K562 (cell line): ENCODE data around the gene PFN3. TPM values are rescaled to one million over a fixed set of nuclear protein-coding genes. Genes with fewer than 3 reads are reported as not detected.

Source experiments
- ATAC-seq: fragments of 200-7000 bp; cut with Tn5 transposase; 3 replicates; pipeline ENCODE4 v1.9.1; 2020; ENCODE audit warnings: moderate library complexity
- BruUV-seq: library from RNA; stranded (reverse); fragments of 400-500 nt; replicated peaks from 2 replicates; lab custom pipeline; 2021; lab: Mats Ljungman, UMichigan
- CTCF ChIA-PET: fragments of 300-600 bp; formaldehyde crosslinking; extraction: SDS; loops from one replicate; lab custom pipeline; 2021; ENCODE audit warnings: low intra/inter-chr PET ratio; lab: Yijun Ruan, JAX
- POLR2A ChIA-PET: fragments of 300-600, 350-650 bp; sonication (Branson Sonifier 250); formaldehyde crosslinking; extraction: SDS; loops from one replicate; lab custom pipeline; 2021; ENCODE audit warnings: antibody characterized with exemption, inconsistent platforms; lab: Yijun Ruan, JAX
- DNase-seq, 4 experiments: peaks; one replicate each; pipeline versions ENCODE4 v3.0.0 to v3.0.0-alpha.2; 2011 to 2018; ENCODE audit warnings: low spot score in 3 of 4, mixed read lengths in 3 of 4; ENCODE audit errors: extremely low read depth in 1 of 4
- FAIRE-seq: peaks from 2 replicates; lab custom pipeline; 2011; peaks lifted over from hg19 to GRCh38; lab: Jason Lieb, UNC
- H2AFZ ChIP-seq: 2 replicates; pipeline ENCODE4 v1.6.0; 2011; ENCODE audit warnings: low read depth, low read length, control low read depth, inconsistent platforms
- H3K27ac ChIP-seq: fragments of 200-600 bp; 3 replicates; pipeline ENCODE4 v1.8.0; 2011; ENCODE audit warnings: low read depth, mild to moderate bottlenecking, control low read depth, inconsistent platforms, low read length, moderate library complexity, mixed read lengths; ENCODE audit errors: extremely low read depth
- H3K27me3 ChIP-seq, 2 experiments: fragments of 300-600 bp in 1 of 2; 2 replicates in 1 of 2; 3 replicates in 1 of 2; pipeline versions ENCODE4 v1.6.0 to v1.8.0; 2011; ENCODE audit warnings: inconsistent platforms in 2 of 2, low read length in 2 of 2, mild to moderate bottlenecking in 1 of 2, mixed read lengths in 1 of 2, moderate library complexity in 1 of 2; ENCODE audit not compliant: control insufficient read depth in 2 of 2, insufficient read depth in 2 of 2
- H3K36me3 ChIP-seq: fragments of 300-600 bp; 3 replicates; pipeline ENCODE4 v1.8.0; 2011; ENCODE audit warnings: mild to moderate bottlenecking, low read length, inconsistent platforms; ENCODE audit not compliant: control insufficient read depth, insufficient read depth
- H3K4me1 ChIP-seq, 2 experiments: fragments of 200-600 bp in 1 of 2; replicated peaks in 1 of 2; 2 replicates in 1 of 2; 3 replicates in 1 of 2; pipeline versions ENCODE4 v1.5.1 to v1.8.0; 2011; ENCODE audit warnings: inconsistent platforms in 2 of 2, low read length in 2 of 2, mild to moderate bottlenecking in 1 of 2, mixed read lengths in 1 of 2, moderate library complexity in 1 of 2; ENCODE audit not compliant: control insufficient read depth in 2 of 2, insufficient read depth in 2 of 2
- H3K4me2 ChIP-seq: 2 replicates; pipeline ENCODE4 v1.6.1; 2011; ENCODE audit warnings: low read length, control low read depth, inconsistent platforms, mixed read lengths; ENCODE audit not compliant: insufficient read depth
- H3K4me3 ChIP-seq: fragments of 200-600 bp; sonication (generic), shearing (Covaris generic); 2 replicates; pipeline ENCODE4 v1.5.1; 2016; ENCODE audit warnings: control low read depth, inconsistent platforms
- H3K79me2 ChIP-seq: fragments of 200-600 bp; 3 replicates; pipeline ENCODE4 v1.8.0; 2011; ENCODE audit warnings: low read length, inconsistent platforms; ENCODE audit not compliant: control insufficient read depth, insufficient read depth
- H3K9ac ChIP-seq, 2 experiments: 2 replicates each; pipeline versions ENCODE4 v1.6.0 to v1.6.1; 2011; ENCODE audit warnings: low read depth in 2 of 2, low read length in 2 of 2, control low read depth in 1 of 2, inconsistent platforms in 1 of 2, mild to moderate bottlenecking in 1 of 2, mixed read lengths in 1 of 2; ENCODE audit not compliant: insufficient read depth in 1 of 2
- H3K9me1 ChIP-seq: one replicate; pipeline ENCODE4 v1.6.0; 2011; ENCODE audit warnings: inconsistent platforms, mild to moderate bottlenecking, low read length, moderate library complexity; ENCODE audit not compliant: control insufficient read depth, insufficient read depth
- H3K9me3 ChIP-seq: replicated peaks from 2 replicates; pipeline ENCODE4 v1.5.1; 2011; ENCODE audit warnings: low read depth, low read length, inconsistent platforms; ENCODE audit not compliant: control insufficient read depth, insufficient read depth
- H4K20me1 ChIP-seq: replicated peaks from 2 replicates; pipeline ENCODE4 v1.6.1; 2011; ENCODE audit warnings: low read length, inconsistent platforms, mixed read lengths; ENCODE audit not compliant: control insufficient read depth, insufficient read depth
- BRD4 ChIP-seq: fragments of 200-600 bp; sonication (generic); IDR thresholded peaks from 2 replicates; pipeline ENCODE4 v1.6.1; 2017; ENCODE audit warnings: inconsistent platforms
- CEBPG ChIP-seq, 3 experiments: fragments of 200-800 bp in 1 of 3; sonication (Bioruptor generic) in 1 of 3; sonication (generic) in 1 of 3; formaldehyde crosslinking in 1 of 3; IDR thresholded peaks in 2 of 3; conservative IDR thresholded peaks in 1 of 3; 2 replicates each; pipeline versions ENCODE4 v1.6.1 to v1.8.0; 2016 to 2022; ENCODE audit warnings: missing compliant biosample characterization in 2 of 3, missing genetic modification characterization in 2 of 3, mild to moderate bottlenecking in 1 of 3, missing genetic modification reagents in 1 of 3
- GATAD2A ChIP-seq: fragments of 450-650 bp; IDR thresholded peaks from 2 replicates; pipeline ENCODE4 v1.6.1; 2017
- POLR2A ChIP-seq: fragments of 450-650 bp; conservative IDR thresholded peaks from 2 replicates; pipeline ENCODE4 v1.6.1; 2016
- POLR2AphosphoS5 ChIP-seq: IDR thresholded peaks from 2 replicates; pipeline ENCODE4 v1.6.1; 2011; ENCODE audit warnings: mild to moderate bottlenecking, low read depth, low read length, moderate library complexity; ENCODE audit not compliant: control insufficient read depth, insufficient read depth
- PTTG1 ChIP-seq: fragments of 450-650 bp; IDR thresholded peaks from 2 replicates; pipeline ENCODE4 v1.6.1; 2016; ENCODE audit warnings: low read depth, mild to moderate bottlenecking, missing genetic modification characterization, missing compliant biosample characterization
- RBM39 ChIP-seq: fragments of 200-400 bp; formaldehyde crosslinking; optimal IDR thresholded peaks from 2 replicates; pipeline ENCODE3; 2018; ENCODE audit warnings: low read depth, low read length
- SRSF7 ChIP-seq: fragments of 200-400 bp; formaldehyde crosslinking; optimal IDR thresholded peaks from 2 replicates; pipeline ENCODE3; 2017; ENCODE audit warnings: mild to moderate bottlenecking, low read depth, low read length
- SUPT5H ChIP-seq: fragments of 450-650 bp; IDR thresholded peaks from 2 replicates; pipeline ENCODE4 v1.6.1; 2016
- whole genome bisulfite sequencing: fragments of 100-300 bp; shearing (Covaris generic); methylation state at CpG from one replicate; pipeline ENCODE4 v1.1.6; 2016; ENCODE audit warnings: low coverage, mixed read lengths; ENCODE audit not compliant: insufficient coverage; ENCODE audit errors: missing lambda C conversion rate; 5-methylcytosine and 5-hydroxymethylcytosine counted together
- in situ Hi-C: fragments of 300-500 bp; cut with MboI; formaldehyde crosslinking; loops from 4 replicates; pipeline ENCODE4 v1.15.0; 2018; ENCODE audit warnings: inconsistent platforms, mixed read lengths
- intact Hi-C: fragments of 100-400 bp; cut with micrococcal nuclease; formaldehyde crosslinking; loops from 2 replicates; pipeline ENCODE4 v1.14.2; 2022
- polyA plus RNA-seq, 8 experiments: library from polyadenylated mRNA; depleted of rRNA in 4 of 8; stranded (reverse) in 5 of 8; unstranded in 3 of 8; fragments of >200 nt; fragmentation: Nextera tagmentation in 2 of 8; fragmentation: Illumina TruSeq in 1 of 8; extraction: Ambion mirVana in 2 of 8; extraction: Trizol in 1 of 8; gene quantifications; 2 replicates each; pipeline versions ENCODE4 v1.2.1 to v1.2.3, GENCODE V29; 2011 to 2014; ENCODE audit warnings: inconsistent platforms in 1 of 8, missing spikeins in 1 of 8
- total RNA-seq, 7 experiments: library from RNA; depleted of rRNA in 6 of 7; stranded (reverse); fragments of >200 nt in 6 of 7; fragmentation: Illumina TruSeq in 2 of 7; extraction: Trizol in 2 of 7; gene quantifications; 2 replicates each; pipeline versions ENCODE4 v1.2.1 to v1.2.3, GENCODE V29; 2011 to 2021; ENCODE audit warnings: low replicate concordance in 1 of 7
- TF ChIP-seq, protein P1 (sequence below): fragments of 250-450 bp; sonication (Bioruptor Pico); IDR thresholded peaks from 2 replicates; pipeline ENCODE4 v1.8.0; 2022; ENCODE audit warnings: inconsistent platforms
- TF ChIP-seq, protein P2 (sequence below), 2 experiments: fragments of 450-650 bp; IDR thresholded peaks; 2 replicates each; pipeline ENCODE4 v1.6.1; 2016
- TF ChIP-seq, protein P3 (sequence below): sonication (generic); formaldehyde crosslinking; IDR thresholded peaks from 2 replicates; pipeline ENCODE4 v1.8.1; 2023; ENCODE audit warnings: mild to moderate bottlenecking, missing genetic modification reagents

The PFN3 gene
- total and polyA plus RNA-seq, 9 of the 15 experiments (the other 6 are each of a cell fraction or from before 2014, with no cell fraction given), result not detected

GRCh38 chr5:177439518-177440053 lies 39.1 kb upstream of the PFN3 start (continued):
- TF ChIP-seq CEBPG (CRISPR knock-in tag; IDR thresholded peaks at IDR 0.05) (no peak), CEBPG (tag; conservative IDR thresholded peaks at IDR 0.05 in 1 of 2, IDR thresholded peaks at IDR 0.05 in 1 of 2) (no peak), RBM39 (no peak), PTTG1 (no peak)
- TF ChIP-seq, protein P1, sequence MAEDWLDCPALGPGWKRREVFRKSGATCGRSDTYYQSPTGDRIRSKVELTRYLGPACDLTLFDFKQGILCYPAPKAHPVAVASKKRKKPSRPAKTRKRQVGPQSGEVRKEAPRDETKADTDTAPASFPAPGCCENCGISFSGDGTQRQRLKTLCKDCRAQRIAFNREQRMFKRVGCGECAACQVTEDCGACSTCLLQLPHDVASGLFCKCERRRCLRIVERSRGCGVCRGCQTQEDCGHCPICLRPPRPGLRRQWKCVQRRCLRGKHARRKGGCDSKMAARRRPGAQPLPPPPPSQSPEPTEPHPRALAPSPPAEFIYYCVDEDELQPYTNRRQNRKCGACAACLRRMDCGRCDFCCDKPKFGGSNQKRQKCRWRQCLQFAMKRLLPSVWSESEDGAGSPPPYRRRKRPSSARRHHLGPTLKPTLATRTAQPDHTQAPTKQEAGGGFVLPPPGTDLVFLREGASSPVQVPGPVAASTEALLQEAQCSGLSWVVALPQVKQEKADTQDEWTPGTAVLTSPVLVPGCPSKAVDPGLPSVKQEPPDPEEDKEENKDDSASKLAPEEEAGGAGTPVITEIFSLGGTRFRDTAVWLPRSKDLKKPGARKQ, result no peak
- TF ChIP-seq, all 486 proteins: peak for 7

DNA sequence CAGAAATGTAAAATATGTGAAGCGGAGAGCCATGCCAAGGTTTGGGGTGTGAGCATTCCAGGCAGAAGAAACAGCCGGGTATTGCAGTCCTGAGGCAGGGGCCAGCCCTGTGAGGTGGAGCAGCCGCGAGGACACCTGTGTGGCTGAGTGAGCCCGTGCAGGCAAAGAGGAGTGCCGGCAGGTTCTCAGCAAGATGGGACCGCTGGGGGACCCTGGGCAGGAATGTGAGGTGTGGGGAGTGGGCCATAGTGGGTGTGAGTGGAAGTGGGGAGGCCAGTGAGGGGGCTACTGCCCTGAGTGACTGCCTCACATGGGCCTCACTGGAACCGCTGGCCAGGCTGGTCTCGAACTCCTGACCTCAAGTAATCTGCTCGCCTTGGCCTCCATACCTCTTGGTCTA lies 38.0 kb upstream of the PFN3 start:
- WGBS, result 88% methylated on average over 7 of the region's 10 CpGs
- H3K27ac ChIP-seq, result no peak overlapping the region
- intact Hi-C loops, result no loop called here
- H3K79me2 ChIP-seq, result no peaks in the 10 kb centered on the region
- ATAC-seq (peak; percentile 8), FAIRE-seq (no peak), DNase-seq (no peak)
- H2AFZ ChIP-seq, result no peak overlapping the region
- peaks cover 0 to 29% of the 10 kb centered on the region in 2 experiments; a peak in 2 of 5 replicates for H3K4me1 ChIP-seq
- no peaks in the 10 kb centered on the region for H3K9me3 ChIP-seq
- peak overlapping the region in 1 of 2 experiments; percentile 47; a peak in 2 of 4 replicates for H3K9ac ChIP-seq
- ChIA-PET CTCF (no interaction called here), POLR2A (interaction anchor here (1.0 to 2.7 kb wide), 3 partner anchors 11 to 50 kb away, joined by 3 to 12 read pairs (median 7); no protein-coding TSS in a partner anchor)
- H3K4me2 ChIP-seq, result no peak overlapping the region
- in situ Hi-C loops, result no loop called here
- peaks cover 8% of the 10 kb centered on the region; the same call in 1 of the 2 replicates for H4K20me1 ChIP-seq
- H3K9me1 ChIP-seq, result no peaks in the 10 kb centered on the region
- H3K4me3 ChIP-seq, result no peak overlapping the region
- no peaks in the 10 kb centered on the region for H3K27me3 ChIP-seq
- BruUV-seq, result no TSS peak
- peaks cover 94% of the 10 kb centered on the region; the same call in 2 of the 3 replicates for H3K36me3 ChIP-seq
- TF ChIP-seq GATAD2A, result no peak
- TF ChIP-seq, protein P2, sequence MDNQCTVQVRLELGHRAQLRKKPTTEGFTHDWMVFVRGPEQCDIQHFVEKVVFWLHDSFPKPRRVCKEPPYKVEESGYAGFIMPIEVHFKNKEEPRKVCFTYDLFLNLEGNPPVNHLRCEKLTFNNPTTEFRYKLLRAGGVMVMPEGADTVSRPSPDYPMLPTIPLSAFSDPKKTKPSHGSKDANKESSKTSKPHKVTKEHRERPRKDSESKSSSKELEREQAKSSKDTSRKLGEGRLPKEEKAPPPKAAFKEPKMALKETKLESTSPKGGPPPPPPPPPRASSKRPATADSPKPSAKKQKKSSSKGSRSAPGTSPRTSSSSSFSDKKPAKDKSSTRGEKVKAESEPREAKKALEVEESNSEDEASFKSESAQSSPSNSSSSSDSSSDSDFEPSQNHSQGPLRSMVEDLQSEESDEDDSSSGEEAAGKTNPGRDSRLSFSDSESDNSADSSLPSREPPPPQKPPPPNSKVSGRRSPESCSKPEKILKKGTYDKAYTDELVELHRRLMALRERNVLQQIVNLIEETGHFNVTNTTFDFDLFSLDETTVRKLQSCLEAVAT (IDR thresholded peaks at IDR 0.05), result no peak
- peak; percentile 59 for TF ChIP-seq SUPT5H
- TF ChIP-seq POLR2AphosphoS5, result peak; percentile 55; the same call in 1 of the 2 replicates
- TF ChIP-seq BRD4, result no peak
- no peak for TF ChIP-seq SRSF7
- TF ChIP-seq, protein P3, sequence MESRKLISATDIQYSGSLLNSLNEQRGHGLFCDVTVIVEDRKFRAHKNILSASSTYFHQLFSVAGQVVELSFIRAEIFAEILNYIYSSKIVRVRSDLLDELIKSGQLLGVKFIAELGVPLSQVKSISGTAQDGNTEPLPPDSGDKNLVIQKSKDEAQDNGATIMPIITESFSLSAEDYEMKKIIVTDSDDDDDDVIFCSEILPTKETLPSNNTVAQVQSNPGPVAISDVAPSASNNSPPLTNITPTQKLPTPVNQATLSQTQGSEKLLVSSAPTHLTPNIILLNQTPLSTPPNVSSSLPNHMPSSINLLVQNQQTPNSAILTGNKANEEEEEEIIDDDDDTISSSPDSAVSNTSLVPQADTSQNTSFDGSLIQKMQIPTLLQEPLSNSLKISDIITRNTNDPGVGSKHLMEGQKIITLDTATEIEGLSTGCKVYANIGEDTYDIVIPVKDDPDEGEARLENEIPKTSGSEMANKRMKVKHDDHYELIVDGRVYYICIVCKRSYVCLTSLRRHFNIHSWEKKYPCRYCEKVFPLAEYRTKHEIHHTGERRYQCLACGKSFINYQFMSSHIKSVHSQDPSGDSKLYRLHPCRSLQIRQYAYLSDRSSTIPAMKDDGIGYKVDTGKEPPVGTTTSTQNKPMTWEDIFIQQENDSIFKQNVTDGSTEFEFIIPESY (CRISPR knock-in tag), result 0 out of 2 replicates have a peak, but pooled peaks have one; percentile 31
- peak; percentile 68 for TF ChIP-seq POLR2A
